K562 (cell line): ENCODE measurements around the gene MMP17. TPM values are rescaled to one million over a fixed set of nuclear protein-coding genes. Genes with fewer than 3 reads are reported as not detected.

Source experiments
- GTF2A2 ChIP-seq: IDR thresholded peaks from 2 replicates; pipeline ENCODE4 v1.6.1; 2016; ENCODE audit warnings: mild to moderate bottlenecking, missing genetic modification characterization, missing compliant biosample characterization
- JUND ChIP-seq, 2 experiments: IDR thresholded peaks; 2 replicates in 1 of 2; 3 replicates in 1 of 2; pipeline ENCODE4 v1.6.1; 2011; ENCODE audit warnings: borderline replicate concordance in 2 of 2, low read depth in 2 of 2, low read length in 2 of 2, improper control_type of control experiment in 1 of 2, missing biosample characterization in 1 of 2, missing genetic modification characterization in 1 of 2, missing genetic modification reagents in 1 of 2
- PPARD ChIP-seq: fragments of 250-450 bp; sonication (Bioruptor Pico); IDR thresholded peaks from 2 replicates; pipeline ENCODE4 v1.8.0; 2022; ENCODE audit warnings: inconsistent platforms, mild to moderate bottlenecking, moderate library complexity
- ZNF41 ChIP-seq: fragments of 250-450 bp; sonication (Bioruptor Pico); conservative IDR thresholded peaks from 2 replicates; pipeline ENCODE4 v1.4.0; 2020; ENCODE audit warnings: mild to moderate bottlenecking
- ZNF75A ChIP-seq: fragments of 450-650 bp; formaldehyde crosslinking; IDR thresholded peaks from 2 replicates; pipeline ENCODE4 v1.4.0; 2020; ENCODE audit warnings: mild to moderate bottlenecking
- ZNF778 ChIP-seq: fragments of 450-650 bp; formaldehyde crosslinking; IDR thresholded peaks from 2 replicates; pipeline ENCODE4 v1.4.0; 2020; ENCODE audit warnings: mild to moderate bottlenecking, moderate library complexity
- polyA plus RNA-seq, 8 experiments: library from polyadenylated mRNA; depleted of rRNA in 4 of 8; stranded (reverse) in 5 of 8; unstranded in 3 of 8; fragments of >200 nt; fragmentation: Nextera tagmentation in 2 of 8; fragmentation: Illumina TruSeq in 1 of 8; extraction: Ambion mirVana in 2 of 8; extraction: Trizol in 1 of 8; gene quantifications; 2 replicates each; pipeline versions ENCODE4 v1.2.1 to v1.2.3, GENCODE V29; 2011 to 2014; ENCODE audit warnings: inconsistent platforms in 1 of 8, missing spikeins in 1 of 8
- total RNA-seq, 7 experiments: library from RNA; depleted of rRNA in 6 of 7; stranded (reverse); fragments of >200 nt in 6 of 7; fragmentation: Illumina TruSeq in 2 of 7; extraction: Trizol in 2 of 7; gene quantifications; 2 replicates each; pipeline versions ENCODE4 v1.2.1 to v1.2.3, GENCODE V29; 2011 to 2021; ENCODE audit warnings: low replicate concordance in 1 of 7
- TF ChIP-seq, protein P1 (sequence below): fragments of 250-450 bp; sonication (Bioruptor Pico); IDR thresholded peaks from 2 replicates; pipeline ENCODE4 v1.8.0; 2021; ENCODE audit warnings: mild to moderate bottlenecking, moderate library complexity
- TF ChIP-seq, protein P2 (sequence below): sonication (generic); formaldehyde crosslinking; IDR thresholded peaks from 2 replicates; pipeline ENCODE4 v1.8.0; 2023; ENCODE audit warnings: mild to moderate bottlenecking, missing genetic modification reagents

MMP17 gene
- total and polyA plus RNA-seq, 9 of the 15 experiments (the other 6 are each of a cell fraction or from before 2014, with no cell fraction given), result 1.1 to 21.2 (median 17.1) TPM; not detected in 2

DNA sequence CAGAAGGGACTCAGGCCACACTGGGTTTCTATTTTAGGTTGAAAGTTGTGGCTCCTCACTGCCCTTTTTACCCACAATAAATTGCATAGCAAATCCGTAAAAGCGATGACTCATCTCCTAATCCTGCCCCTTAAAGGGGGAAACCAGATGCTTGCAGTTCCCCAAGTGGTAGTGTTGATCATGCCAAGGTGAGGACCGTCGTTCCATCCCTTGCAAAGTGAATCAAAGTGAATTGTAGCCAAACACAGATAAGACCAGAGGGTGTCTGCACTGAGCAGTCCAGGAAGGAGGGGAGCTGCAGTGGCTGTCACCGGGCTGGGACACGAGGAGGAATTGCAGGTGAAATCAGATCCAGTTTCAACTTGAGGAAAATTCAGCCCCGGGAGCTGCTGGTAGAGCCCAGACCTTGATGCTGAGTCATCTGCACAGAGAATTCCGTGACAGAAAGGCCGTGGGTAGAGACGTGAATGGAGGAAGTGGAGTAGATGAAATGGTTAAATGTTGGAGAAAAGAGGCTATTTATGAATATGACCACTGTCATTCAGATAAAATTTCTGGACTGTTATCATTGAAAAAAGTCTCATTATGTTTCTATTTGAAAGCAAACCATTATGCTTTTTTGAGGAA lies 44.2 kb upstream of the MMP17 start (continued):
- TF ChIP-seq ZNF778 (CRISPR knock-in tag) (no peak), ZNF41 (CRISPR knock-in tag) (no peak), GTF2A2 (tag) (no peak), ZNF75A (CRISPR knock-in tag) (no peak), JUND (IDR thresholded peaks at IDR 0.05; ENCODE audit: borderline replicate concordance, low read depth, low read length) (peak; percentile 54; the same call in 1 of the 2 replicates), JUND (tag; IDR thresholded peaks at IDR 0.05; ENCODE audit: borderline replicate concordance, low read depth, low read length) (no peak), PPARD (CRISPR knock-in tag) (no peak)
- TF ChIP-seq, protein P1, sequence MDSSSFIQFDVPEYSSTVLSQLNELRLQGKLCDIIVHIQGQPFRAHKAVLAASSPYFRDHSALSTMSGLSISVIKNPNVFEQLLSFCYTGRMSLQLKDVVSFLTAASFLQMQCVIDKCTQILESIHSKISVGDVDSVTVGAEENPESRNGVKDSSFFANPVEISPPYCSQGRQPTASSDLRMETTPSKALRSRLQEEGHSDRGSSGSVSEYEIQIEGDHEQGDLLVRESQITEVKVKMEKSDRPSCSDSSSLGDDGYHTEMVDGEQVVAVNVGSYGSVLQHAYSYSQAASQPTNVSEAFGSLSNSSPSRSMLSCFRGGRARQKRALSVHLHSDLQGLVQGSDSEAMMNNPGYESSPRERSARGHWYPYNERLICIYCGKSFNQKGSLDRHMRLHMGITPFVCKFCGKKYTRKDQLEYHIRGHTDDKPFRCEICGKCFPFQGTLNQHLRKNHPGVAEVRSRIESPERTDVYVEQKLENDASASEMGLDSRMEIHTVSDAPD, result no peak
- TF ChIP-seq, protein P2, sequence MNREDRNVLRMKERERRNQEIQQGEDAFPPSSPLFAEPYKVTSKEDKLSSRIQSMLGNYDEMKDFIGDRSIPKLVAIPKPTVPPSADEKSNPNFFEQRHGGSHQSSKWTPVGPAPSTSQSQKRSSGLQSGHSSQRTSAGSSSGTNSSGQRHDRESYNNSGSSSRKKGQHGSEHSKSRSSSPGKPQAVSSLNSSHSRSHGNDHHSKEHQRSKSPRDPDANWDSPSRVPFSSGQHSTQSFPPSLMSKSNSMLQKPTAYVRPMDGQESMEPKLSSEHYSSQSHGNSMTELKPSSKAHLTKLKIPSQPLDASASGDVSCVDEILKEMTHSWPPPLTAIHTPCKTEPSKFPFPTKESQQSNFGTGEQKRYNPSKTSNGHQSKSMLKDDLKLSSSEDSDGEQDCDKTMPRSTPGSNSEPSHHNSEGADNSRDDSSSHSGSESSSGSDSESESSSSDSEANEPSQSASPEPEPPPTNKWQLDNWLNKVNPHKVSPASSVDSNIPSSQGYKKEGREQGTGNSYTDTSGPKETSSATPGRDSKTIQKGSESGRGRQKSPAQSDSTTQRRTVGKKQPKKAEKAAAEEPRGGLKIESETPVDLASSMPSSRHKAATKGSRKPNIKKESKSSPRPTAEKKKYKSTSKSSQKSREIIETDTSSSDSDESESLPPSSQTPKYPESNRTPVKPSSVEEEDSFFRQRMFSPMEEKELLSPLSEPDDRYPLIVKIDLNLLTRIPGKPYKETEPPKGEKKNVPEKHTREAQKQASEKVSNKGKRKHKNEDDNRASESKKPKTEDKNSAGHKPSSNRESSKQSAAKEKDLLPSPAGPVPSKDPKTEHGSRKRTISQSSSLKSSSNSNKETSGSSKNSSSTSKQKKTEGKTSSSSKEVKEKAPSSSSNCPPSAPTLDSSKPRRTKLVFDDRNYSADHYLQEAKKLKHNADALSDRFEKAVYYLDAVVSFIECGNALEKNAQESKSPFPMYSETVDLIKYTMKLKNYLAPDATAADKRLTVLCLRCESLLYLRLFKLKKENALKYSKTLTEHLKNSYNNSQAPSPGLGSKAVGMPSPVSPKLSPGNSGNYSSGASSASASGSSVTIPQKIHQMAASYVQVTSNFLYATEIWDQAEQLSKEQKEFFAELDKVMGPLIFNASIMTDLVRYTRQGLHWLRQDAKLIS (CRISPR knock-in tag), result no peak
